ENCODE results near the gene SYNGR4. TPM values are rescaled to one million over a fixed set of nuclear protein-coding genes. Genes with fewer than 3 reads are reported as not detected.

SYNGR4 gene
- total RNA-seq, 1 experiment from 2014 or later: not detected

DNA sequence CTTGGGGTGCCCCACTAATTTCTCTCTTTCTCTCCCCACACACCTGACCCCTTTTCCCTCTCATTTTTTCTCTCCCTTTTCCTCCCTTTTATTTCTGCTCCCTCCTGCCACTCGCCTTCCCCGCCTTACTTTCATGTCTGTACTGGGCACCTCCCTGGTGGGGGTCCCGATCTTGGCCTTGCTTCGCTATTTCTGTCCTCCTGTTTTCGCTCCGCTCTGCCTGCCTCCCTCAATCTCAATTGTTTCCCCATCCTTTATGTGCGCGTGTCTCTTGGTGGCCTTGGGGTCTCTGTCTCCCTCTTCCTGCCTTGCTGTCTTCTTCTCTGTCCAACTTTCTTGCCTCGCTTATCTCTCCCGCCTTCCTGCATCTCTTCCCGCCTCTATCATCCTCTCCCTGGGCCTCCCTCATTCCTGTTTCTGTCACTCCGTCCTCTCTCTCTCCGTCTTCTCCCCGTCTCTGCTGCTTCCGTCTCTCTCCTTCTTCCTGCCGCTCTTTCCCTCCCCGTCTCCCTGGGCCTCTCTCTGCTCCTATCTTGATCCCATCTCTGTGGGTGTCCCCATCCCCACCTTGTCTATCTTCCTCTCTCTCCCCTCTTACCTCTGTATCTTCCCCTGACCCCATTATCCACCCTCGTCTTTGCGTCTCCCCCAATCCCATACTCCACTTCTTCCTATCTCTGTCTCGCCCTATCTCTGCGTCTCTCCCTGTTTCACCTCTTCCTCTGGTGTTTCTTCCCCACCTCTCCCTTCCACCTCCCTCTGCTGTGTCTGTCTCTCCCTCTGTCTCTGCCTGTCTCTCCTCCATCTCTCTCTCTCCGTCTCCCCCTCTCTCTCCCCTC is 33.3 kb downstream of the SYNGR4 start:
- no peak overlapping the region; the same call in none of the 2 replicates for H3K27ac Mint-ChIP-seq
- peaks cover 54% of the 10 kb centered on the region for H3K27me3 Mint-ChIP-seq (ENCODE audit: low read depth)
- H3K4me1 Mint-ChIP-seq: peaks cover 69% of the 10 kb centered on the region
- ChIA-PET POLR2A (no interaction called here), CTCF (no interaction called here)
- ATAC-seq: no peak
- H3K36me3 Mint-ChIP-seq: no peaks in the 10 kb centered on the region
- no peak for DNase-seq (ENCODE audit: low spot score)
- H3K4me3 Mint-ChIP-seq: peak overlapping the region; percentile 92
- no peaks in the 10 kb centered on the region for H3K9me3 Mint-ChIP-seq
- TF ChIP-seq E2F4 (CRISPR knock-in tag; IDR thresholded peaks at IDR 0.05; ENCODE audit: borderline replicate concordance, low read depth): no peak
- no peak for TF ChIP-seq ZNF263 (CRISPR knock-in tag; IDR thresholded peaks at IDR 0.05; ENCODE audit: low read depth)
- TF ChIP-seq, protein P1, sequence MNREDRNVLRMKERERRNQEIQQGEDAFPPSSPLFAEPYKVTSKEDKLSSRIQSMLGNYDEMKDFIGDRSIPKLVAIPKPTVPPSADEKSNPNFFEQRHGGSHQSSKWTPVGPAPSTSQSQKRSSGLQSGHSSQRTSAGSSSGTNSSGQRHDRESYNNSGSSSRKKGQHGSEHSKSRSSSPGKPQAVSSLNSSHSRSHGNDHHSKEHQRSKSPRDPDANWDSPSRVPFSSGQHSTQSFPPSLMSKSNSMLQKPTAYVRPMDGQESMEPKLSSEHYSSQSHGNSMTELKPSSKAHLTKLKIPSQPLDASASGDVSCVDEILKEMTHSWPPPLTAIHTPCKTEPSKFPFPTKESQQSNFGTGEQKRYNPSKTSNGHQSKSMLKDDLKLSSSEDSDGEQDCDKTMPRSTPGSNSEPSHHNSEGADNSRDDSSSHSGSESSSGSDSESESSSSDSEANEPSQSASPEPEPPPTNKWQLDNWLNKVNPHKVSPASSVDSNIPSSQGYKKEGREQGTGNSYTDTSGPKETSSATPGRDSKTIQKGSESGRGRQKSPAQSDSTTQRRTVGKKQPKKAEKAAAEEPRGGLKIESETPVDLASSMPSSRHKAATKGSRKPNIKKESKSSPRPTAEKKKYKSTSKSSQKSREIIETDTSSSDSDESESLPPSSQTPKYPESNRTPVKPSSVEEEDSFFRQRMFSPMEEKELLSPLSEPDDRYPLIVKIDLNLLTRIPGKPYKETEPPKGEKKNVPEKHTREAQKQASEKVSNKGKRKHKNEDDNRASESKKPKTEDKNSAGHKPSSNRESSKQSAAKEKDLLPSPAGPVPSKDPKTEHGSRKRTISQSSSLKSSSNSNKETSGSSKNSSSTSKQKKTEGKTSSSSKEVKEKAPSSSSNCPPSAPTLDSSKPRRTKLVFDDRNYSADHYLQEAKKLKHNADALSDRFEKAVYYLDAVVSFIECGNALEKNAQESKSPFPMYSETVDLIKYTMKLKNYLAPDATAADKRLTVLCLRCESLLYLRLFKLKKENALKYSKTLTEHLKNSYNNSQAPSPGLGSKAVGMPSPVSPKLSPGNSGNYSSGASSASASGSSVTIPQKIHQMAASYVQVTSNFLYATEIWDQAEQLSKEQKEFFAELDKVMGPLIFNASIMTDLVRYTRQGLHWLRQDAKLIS (CRISPR knock-in tag; IDR thresholded peaks at IDR 0.05; ENCODE audit: borderline replicate concordance): no peak
- TF ChIP-seq RELA (CRISPR knock-in tag; IDR thresholded peaks at IDR 0.05; ENCODE audit: borderline replicate concordance): no peak
- TF ChIP-seq, protein P2, sequence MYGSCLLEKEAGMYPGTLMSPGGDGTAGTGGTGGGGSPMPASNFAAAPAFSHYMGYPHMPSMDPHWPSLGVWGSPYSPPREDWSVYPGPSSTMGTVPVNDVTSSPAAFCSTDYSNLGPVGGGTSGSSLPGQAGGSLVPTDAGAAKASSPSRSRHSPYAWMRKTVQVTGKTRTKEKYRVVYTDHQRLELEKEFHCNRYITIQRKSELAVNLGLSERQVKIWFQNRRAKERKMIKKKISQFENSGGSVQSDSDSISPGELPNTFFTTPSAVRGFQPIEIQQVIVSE (CRISPR knock-in tag; IDR thresholded peaks at IDR 0.05; ENCODE audit: borderline replicate concordance): no peak
- TF ChIP-seq JAZF1 (CRISPR knock-in tag; IDR thresholded peaks at IDR 0.05): no peak
- no peak for TF ChIP-seq KAT7 (CRISPR knock-in tag; IDR thresholded peaks at IDR 0.05; ENCODE audit: borderline replicate concordance)
- TF ChIP-seq IRF2 (CRISPR knock-in tag; IDR thresholded peaks at IDR 0.05; ENCODE audit: borderline replicate concordance, low read depth): no peak
- TF ChIP-seq, protein P3, sequence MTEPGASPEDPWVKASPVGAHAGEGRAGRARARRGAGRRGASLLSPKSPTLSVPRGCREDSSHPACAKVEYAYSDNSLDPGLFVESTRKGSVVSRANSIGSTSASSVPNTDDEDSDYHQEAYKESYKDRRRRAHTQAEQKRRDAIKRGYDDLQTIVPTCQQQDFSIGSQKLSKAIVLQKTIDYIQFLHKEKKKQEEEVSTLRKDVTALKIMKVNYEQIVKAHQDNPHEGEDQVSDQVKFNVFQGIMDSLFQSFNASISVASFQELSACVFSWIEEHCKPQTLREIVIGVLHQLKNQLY (CRISPR knock-in tag; IDR thresholded peaks at IDR 0.05): no peak
- no peak for TF ChIP-seq ESRRA (CRISPR knock-in tag; IDR thresholded peaks at IDR 0.05; ENCODE audit: borderline replicate concordance)
- TF ChIP-seq PRRX2 (CRISPR knock-in tag; IDR thresholded peaks at IDR 0.05): no peak
- no peak for TF ChIP-seq SMAD3 (CRISPR knock-in tag; IDR thresholded peaks at IDR 0.05; ENCODE audit: borderline replicate concordance)
- TF ChIP-seq, protein P4, sequence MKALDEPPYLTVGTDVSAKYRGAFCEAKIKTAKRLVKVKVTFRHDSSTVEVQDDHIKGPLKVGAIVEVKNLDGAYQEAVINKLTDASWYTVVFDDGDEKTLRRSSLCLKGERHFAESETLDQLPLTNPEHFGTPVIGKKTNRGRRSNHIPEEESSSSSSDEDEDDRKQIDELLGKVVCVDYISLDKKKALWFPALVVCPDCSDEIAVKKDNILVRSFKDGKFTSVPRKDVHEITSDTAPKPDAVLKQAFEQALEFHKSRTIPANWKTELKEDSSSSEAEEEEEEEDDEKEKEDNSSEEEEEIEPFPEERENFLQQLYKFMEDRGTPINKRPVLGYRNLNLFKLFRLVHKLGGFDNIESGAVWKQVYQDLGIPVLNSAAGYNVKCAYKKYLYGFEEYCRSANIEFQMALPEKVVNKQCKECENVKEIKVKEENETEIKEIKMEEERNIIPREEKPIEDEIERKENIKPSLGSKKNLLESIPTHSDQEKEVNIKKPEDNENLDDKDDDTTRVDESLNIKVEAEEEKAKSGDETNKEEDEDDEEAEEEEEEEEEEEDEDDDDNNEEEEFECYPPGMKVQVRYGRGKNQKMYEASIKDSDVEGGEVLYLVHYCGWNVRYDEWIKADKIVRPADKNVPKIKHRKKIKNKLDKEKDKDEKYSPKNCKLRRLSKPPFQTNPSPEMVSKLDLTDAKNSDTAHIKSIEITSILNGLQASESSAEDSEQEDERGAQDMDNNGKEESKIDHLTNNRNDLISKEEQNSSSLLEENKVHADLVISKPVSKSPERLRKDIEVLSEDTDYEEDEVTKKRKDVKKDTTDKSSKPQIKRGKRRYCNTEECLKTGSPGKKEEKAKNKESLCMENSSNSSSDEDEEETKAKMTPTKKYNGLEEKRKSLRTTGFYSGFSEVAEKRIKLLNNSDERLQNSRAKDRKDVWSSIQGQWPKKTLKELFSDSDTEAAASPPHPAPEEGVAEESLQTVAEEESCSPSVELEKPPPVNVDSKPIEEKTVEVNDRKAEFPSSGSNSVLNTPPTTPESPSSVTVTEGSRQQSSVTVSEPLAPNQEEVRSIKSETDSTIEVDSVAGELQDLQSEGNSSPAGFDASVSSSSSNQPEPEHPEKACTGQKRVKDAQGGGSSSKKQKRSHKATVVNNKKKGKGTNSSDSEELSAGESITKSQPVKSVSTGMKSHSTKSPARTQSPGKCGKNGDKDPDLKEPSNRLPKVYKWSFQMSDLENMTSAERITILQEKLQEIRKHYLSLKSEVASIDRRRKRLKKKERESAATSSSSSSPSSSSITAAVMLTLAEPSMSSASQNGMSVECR (CRISPR knock-in tag; IDR thresholded peaks at IDR 0.05; ENCODE audit: borderline replicate concordance): no peak
- TF ChIP-seq, protein P5, sequence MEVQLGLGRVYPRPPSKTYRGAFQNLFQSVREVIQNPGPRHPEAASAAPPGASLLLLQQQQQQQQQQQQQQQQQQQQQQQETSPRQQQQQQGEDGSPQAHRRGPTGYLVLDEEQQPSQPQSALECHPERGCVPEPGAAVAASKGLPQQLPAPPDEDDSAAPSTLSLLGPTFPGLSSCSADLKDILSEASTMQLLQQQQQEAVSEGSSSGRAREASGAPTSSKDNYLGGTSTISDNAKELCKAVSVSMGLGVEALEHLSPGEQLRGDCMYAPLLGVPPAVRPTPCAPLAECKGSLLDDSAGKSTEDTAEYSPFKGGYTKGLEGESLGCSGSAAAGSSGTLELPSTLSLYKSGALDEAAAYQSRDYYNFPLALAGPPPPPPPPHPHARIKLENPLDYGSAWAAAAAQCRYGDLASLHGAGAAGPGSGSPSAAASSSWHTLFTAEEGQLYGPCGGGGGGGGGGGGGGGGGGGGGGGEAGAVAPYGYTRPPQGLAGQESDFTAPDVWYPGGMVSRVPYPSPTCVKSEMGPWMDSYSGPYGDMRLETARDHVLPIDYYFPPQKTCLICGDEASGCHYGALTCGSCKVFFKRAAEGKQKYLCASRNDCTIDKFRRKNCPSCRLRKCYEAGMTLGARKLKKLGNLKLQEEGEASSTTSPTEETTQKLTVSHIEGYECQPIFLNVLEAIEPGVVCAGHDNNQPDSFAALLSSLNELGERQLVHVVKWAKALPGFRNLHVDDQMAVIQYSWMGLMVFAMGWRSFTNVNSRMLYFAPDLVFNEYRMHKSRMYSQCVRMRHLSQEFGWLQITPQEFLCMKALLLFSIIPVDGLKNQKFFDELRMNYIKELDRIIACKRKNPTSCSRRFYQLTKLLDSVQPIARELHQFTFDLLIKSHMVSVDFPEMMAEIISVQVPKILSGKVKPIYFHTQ (CRISPR knock-in tag; IDR thresholded peaks at IDR 0.05): no peak
- TF ChIP-seq NR1H2 (CRISPR knock-in tag; IDR thresholded peaks at IDR 0.05): no peak
- no peak for TF ChIP-seq USF1 (CRISPR knock-in tag; IDR thresholded peaks at IDR 0.05)
- TF ChIP-seq SMAD4 (CRISPR knock-in tag; IDR thresholded peaks at IDR 0.05): no peak
- TF ChIP-seq, protein P6, sequence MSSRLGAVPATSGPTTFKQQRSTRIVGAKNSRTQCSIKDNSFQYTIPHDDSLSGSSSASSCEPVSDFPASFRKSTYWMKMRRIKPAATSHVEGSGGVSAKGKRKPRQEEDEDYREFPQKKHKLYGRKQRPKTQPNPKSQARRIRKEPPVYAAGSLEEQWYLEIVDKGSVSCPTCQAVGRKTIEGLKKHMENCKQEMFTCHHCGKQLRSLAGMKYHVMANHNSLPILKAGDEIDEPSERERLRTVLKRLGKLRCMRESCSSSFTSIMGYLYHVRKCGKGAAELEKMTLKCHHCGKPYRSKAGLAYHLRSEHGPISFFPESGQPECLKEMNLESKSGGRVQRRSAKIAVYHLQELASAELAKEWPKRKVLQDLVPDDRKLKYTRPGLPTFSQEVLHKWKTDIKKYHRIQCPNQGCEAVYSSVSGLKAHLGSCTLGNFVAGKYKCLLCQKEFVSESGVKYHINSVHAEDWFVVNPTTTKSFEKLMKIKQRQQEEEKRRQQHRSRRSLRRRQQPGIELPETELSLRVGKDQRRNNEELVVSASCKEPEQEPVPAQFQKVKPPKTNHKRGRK (CRISPR knock-in tag; IDR thresholded peaks at IDR 0.05; ENCODE audit: borderline replicate concordance): no peak

All from WTC11 (cell line).